HUDEP-2 (cell line): ENCODE data around the gene ARHGEF4.

Experiments used
- DNase-seq, 76 experiments: peaks; one replicate each; lab custom pipeline; 2025; ENCODE audit not compliant: unreplicated experiment in 76 of 76; lab: John Stamatoyannopoulos, UW

Gene ARHGEF4

DNA sequence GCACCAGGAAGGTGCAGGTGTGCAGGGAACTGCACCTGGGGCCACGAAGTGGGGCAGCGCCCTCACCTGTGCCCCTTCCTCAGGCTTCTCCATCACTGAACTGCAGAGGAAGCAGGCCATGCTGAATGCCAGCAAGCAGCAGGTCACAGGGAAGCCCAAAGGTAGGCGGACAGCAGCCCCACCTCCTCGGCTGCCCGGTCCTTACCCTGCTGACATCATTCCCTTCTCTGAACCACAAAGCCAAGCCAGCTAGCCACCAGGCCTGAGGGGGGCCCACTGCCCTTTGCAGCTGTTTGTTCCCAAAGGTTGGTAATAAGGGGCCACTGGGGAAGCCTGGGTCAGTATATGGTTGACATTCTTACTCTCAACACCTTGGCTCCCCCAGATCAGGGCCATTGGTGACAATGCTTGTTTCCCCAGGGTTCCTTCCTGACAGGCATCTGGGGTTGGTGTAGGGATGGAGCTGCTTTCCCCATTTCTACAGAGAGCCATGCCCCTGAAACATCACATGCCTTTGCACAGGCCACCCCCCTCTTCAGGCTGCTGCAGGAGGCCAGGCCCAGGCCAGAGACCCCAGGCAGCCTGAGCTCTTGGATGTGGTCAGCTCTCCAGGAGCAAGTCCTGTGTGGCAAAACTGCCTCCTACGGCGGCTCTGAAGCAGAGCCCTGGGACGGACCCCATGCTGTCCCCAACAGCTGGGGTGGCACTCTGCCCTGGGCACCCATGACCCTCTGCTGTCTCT is 208.7 kb downstream of the ARHGEF4 start:
- no peak for DNase-seq

DNA sequence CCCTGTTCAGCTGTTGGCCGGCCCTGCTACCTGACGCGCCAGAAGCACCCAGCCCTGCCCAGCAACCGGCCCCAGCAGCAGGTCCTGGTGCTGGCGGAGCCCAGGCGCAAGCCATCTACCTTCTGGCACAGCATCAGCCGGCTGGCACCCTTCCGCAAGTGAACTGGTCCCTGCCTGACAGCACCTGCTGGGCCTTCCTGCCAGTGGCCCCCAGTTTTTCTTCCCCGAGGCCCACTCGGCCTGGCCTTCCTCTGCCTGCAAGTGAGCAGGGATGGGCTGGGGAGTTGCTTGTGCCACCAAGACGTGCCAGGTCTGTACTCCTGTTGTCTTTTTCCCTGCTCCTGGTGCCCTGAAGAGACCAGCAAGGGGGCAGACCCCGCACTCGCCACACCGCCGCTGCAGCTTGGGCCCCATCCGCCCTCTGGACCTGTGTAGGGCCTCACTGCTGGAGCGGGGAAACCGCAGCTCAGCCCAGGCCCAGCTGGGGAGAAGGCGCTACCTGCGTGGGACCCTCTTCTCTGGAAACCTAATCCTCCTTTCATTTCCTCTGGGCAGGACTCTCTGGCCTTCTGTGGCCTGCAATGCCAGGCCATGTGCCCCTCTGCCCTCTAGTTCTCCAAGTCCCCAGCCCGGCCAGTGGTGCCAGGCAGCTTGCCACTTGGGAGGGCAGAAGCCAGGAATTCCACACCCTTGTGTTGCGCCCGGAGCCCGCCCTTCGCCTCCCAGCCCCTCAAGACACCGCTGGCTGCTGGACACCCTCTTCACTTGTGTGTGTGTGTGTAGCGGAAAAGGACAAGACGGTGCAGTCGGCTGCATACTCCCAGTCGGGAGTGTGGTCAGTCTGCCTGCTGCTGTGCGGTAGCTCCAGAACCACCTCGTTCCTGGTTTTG is 209.6 kb downstream of the ARHGEF4 start:
- DNase-seq: no peak

DNA sequence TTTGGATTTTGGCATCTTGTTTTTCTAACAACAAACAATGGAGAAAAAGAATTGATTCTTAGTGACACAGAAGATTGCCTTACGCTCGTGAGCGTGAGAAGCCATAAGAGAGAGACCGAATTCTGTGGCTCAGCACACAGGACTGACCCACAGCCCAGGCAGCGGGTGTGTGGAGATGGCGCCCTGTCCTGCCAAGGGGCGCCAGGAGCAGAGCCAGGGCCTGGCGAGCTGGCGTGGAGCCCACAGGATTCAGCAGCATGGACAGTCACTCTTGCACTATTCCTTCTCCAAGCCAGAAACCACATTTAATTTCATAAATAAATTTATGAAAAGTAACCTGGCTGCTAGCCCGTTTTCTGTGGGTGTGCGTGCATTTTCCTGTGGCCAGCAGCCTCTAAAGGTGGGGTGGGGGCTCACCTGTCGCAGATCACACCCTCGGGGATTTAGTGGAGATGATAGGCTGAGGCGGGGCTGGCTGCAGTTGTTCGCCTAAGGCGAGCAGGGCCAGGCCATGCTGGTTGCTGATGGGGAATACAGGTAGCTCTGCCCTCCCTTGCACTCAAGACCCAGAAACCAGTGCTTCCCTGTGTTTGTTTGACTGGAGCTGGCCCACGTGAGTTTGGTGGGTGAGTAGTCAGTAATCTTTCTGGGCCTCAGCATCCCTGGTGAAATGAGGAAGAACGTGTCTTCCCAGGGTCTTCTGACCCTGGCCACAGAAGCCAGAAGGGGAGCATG is 210.4 kb downstream of the ARHGEF4 start:
- no peak for DNase-seq

DNA sequence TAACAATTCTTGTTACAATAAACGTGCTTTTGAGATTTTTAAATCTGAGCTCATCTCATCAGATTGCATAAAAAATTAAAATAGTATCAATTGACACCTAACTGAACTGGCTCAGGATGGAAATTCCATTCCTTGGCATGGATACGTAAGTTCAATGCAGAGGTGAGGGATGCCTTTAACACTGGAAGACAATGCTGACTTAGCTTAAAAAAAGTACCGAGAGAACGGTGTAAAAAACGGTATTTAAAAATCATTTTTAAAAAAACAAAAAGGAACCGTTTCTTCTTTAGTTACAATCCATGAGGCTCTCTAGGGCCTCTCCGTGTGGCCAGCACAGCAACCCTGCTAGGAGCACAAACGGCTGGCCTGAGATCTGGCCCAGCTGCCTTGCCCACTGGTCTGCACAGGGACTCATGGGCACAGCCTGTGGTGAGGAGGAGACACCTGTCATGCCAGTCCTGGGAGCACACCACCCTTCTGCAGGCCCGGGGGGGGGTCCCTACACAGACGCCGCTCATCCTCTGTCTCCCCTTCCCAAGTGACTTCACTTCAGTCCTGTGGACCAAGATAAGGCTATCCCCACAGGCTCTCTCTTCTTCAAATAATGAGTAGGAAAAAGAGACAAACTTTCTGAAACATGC is 211.3 kb downstream of the ARHGEF4 start:
- DNase-seq: no peak

DNA sequence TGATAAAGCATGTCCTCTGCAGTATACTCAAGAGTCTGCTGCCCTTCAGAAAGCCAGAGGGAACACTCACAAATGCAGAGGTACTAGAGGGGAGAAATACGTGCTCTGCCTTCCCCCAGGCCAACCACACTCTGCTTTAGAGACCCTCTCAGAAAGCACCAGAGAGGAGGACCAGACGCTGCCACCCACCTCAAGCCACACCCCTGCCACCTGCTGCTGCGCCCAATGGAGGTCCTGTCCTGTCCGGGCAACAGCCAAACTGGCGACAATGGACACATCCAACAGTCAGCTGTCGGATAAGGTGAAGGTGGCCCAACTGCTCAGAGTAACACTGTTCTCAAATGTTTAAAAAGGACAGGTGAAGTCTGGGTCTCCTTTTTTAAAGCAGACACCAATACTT is 211.9 kb downstream of the ARHGEF4 start:
- DNase-seq: no peak

DNA sequence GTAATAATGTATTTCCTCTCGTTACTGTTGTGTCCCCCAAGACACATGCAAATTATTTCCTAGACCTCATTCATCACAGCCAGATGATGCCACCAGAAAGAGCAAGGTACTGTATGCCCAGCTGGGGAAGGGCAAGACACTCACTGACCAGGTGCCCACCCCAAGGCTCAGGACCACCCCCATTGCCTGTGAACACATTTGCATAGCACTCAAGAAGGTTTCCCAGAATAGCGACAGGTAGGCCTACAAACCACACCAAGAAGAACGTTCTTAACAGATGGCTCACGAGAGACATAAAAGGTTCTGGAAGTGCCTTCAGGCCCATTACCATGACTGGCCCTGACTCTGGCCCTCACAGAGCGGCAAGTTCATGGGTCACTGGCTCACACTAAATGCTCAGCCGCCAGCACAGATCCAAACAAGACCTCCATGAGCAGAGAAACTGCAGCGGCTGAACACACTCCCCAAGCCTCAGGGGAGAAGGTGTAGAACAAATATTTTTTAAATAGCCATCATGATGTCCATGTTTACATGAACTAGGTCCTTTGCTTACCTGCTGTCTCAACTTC is 212.5 kb downstream of the ARHGEF4 start:
- DNase-seq: no peak

DNA sequence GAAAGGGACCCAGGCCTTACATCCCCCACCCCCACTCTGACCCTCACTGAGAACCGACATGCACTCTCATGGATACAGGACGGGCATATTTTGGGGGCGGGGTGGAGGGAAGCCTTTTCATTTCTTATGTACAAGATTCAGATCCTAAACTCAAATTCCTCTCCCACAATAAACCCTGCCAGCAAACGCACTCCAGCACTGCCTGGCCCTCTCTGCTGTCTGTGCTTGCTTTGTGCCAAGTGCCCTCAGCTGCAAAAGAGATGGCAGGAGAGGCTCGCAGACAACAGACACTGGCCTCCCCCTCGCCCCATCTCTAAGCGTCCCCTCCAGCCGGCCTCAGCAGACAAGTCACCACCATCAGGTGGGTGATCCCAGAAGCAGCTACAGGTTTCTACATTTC is 214.2 kb downstream of the ARHGEF4 start:
- DNase-seq: no peak

DNA sequence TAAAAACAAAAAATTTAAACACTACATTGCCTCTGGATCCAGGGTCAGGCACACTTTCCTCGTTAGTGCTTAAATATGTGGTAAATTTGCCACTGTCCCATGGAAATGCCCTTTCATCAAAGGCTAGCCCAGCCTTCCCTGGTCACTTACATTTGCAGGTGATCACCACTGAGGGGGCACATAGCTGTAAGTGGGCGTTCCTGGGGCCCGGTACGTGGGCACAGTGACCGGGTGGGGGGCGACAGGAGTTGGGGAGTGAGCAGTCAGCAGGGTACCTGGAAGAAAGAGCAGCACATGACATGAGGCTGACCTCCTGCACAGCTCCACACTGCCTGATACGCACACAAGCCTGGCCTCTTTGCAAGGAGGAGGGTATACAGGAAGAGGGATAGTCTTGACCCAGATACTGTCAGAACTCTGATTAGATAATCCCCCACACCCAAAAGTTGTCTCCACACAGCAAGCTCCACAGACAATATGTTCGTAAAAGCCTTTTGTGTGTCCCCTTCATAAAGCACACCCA is 216.1 kb downstream of the ARHGEF4 start:
- DNase-seq: no peak

DNA sequence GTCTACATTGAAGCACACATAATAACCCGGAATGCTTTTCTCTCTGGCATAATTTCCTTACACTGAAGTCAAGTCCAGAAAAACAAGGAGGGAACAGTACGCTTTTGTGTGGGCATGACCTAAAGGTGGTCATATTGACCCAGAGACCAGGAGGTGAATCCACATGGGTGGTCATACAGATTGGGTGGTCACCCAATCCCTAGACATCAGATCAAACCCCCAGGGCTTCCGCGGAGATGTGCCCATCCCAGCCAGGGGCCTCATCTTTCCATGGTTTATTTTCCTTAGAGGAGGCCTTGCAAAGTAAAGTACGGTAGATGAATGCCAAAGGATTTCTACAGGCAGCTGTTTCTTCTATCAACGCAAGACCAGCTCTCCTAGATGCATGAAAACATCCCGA is 217.8 kb downstream of the ARHGEF4 start:
- DNase-seq: no peak

DNA sequence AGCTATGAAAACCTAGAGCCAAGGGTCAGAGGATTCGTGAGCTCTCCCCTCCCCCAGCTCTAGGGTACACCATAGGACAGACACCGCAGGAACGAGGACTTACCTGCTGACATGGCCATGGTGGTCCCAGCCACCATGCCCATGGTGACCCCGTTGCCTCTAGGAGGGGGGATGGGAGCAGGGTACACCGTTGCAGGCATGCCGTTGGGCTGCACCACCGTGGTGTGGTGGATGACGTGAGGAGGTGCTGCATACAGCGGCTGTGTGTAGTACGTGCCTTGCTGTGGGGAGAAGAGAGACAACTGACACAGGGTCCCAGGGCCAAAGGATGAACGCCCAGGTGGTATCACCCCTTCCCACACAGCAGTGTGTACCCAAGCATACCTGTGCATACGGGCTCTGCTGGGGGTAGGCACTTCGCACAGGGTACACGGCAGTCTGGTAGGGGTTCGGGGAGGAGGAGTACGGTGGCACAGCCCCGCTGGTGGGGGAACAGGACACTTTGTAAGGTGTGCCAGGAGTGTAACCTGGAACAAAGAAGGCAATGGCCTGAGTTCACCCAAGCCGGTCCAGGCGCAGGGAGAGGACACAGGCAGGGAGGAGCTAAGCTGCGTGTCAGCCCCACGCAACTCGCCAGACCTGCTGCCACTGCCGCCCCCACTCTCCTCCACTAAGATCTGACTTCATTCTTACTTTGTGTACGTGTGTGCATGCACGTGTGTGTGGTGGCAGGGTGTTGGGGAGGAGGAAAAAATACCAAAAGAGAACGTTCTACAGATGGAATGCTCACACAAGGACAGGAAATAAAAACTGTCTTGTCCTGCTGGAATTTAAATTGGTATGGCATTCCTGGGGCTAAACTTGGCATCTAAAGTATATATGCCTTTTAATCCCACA is 218.7 kb downstream of the ARHGEF4 start:
- no peak for DNase-seq

DNA sequence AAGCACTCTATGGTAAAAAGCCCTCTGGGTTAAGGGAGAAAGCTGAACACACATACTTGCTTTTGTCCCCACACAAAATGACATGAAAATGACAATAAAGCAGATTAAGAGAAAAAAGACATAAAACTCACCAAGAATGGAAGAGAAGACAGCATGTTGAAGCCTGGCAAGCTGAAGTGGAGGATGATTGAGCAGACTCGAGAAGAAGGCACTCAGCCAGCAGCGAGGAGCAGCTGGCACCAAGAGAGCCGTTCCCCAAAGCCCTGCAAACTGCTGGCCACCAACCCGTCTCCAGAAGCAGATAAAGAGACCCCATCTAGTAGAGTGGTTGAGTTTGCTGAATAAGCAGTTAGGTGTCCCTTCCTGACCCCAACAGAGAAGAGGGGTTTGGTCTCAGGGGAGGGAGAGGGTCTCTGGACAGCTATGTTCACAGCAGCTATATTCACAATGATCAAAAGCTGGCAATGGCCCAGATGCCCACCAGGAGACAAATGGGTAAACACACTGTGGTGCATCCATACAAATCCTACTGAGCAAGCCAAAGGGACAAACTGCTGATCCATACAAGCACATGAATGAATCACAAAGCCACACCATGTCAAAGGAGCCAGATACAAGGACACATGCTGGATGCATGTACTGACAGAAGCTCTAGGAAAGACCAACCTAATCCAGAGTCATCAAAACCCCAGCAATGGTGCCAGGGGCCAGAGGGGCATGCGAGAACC is 219.7 kb downstream of the ARHGEF4 start:
- DNase-seq: no peak

DNA sequence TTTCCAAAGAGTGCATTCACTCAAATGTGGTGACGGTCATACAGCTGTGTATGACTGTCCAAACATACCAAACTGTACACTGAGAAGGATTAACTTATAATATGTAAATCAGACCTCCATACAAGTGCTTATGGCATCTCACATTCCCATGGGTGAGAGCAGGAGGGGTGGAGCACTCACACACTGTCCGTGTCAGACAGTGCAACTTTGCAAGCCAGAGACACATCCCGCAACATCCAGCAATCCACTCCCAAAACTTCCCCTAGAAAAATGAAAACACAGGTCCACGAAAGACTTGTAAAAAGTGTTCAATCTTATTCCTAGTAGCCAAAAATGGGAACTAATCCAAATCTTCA is 220.2 kb downstream of the ARHGEF4 start:
- no peak for DNase-seq

DNA sequence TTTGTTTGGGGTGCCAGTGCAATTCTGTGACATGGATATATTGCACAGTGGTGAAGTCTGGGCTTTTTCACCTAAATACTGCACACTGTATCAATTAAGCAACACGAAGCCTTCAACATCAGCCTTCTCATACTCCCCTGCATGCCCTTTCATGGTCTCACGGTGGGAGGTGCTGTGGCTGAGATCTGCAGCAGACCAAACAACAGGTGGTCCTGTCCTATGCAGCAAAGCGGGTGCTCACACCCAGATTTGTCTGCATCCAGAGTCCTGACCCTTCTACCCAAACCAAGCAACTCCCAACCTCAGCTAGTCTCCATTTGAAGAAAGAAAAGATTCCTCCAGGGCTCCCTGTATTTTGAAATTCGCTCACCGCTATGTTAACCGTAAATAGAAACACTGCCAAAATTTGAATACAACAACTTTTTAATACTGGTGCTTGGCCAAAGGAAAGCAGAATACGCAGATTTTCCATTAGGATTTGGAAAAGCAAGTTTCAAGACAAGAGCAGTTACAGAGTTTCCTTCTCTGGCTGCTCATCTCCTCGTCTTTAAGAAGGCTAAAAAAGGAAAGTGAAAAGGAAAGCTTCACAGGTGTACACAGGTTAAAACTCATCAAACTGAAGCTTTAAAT is 221.6 kb downstream of the ARHGEF4 start:
- no peak for DNase-seq

DNA sequence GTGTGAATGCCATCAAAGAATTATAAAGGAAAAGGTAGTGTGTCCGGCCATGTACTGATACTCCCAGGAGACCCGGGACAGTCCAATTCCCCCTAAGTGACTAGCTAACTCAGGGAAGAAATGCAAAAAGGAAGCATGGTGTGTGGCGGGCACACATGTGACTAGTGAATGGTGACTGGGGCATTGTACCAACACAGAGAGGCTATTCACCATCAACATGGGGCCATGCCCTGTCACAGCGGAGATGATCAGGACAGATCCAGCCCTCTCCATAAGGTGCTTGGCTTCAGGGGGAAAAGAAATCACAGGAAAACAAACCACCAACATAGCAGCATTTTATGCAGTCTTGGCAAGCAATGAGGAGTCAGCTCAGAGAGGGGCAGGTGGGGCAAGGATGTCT is 222.2 kb downstream of the ARHGEF4 start:
- no peak for DNase-seq

DNA sequence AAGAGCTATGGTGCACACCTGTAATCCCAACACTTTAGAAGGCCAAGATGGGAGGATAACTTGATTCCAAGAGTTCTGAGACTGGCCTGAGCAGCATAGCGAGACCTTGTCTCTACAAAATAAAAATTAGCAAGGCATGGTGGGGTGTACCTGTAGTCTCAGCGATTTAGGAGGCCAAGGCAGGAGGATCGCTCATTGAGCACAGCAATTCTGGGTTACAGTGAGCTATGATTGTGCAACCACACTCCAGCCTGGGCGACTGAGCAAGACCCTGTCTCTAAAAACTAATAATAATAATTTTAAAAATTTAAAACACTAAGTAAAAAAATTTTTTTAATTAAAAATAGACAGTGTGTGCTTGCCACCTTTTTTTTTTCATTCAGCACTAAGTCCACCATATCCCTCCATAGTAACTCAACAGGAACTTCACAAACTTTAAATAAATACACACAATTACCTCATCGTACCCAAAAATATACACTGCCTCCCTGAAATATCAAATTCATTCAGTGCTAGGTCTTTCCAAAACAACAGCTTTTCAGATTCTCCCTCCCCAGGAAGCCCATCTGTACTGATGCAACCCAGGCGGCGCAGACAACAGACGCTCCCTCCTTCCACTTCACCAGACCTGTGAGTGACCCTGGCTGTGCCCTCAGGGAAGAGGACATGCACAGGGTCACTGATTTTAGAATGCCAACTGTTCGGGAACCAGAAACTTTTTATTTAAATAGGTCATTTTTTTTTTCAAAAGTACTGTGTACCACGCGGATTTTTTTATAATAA is 227.0 kb downstream of the ARHGEF4 start:
- no peak for DNase-seq

DNA sequence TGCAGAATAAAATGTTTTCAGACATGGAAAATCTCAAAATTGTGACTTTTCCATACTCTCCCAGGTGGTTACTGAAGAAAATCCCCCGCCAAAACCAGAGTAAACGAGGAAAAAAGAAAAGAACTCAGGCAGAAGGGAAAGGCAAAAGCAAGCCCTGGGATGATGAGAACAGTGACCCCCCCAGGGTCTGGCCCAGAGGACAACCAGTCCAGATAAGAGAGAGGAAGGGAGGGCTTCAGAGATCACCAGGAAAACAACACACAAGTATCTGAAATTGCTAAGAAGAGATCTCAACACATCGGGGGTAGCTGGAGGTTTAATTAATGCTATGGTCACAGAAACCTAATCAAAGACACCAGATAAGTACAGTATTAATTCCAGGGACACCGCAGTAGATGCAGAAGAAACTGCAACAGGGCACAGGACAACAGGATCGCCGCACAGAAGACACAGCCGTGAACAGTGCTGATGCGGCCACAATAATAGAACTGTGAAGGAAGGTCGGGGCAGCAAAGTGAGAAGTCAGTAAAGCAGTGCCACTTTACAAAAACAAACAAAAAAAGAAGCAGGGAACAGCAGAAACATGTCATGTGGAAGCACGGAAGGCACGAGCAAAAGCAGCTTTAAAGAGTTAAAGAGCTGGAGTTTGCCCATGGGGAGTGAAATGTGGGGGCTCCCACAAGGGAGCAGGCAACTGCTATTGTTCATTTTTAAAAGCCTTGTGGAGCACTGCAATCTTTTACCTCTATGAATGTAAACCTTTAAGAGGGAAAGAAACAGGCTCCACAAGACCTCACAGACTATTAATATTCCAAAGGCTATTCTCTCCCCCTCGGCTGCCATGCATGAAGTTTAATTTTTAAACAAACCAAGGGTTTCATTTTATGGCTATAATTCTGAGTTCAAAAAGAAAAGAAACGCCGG is 228.1 kb downstream of the ARHGEF4 start:
- no peak for DNase-seq
